H9 (cell line): ENCODE results near the gene PUS10. TPM values are rescaled to one million over a fixed set of nuclear protein-coding genes. Genes with fewer than 3 reads are reported as not detected.

Experiments
- DNase-seq: peaks from one replicate; pipeline ENCODE4 v3.0.0-alpha.2; 2017
- H2AFZ ChIP-seq: one replicate; pipeline ENCODE4 v1.6.1; 2013; ENCODE audit warnings: mild to moderate bottlenecking, low read length, control low read depth, moderate library complexity
- H2AK5ac ChIP-seq: 2 replicates; pipeline ENCODE4 v1.6.1; 2013; ENCODE audit warnings: low read length, control low read depth, mixed read lengths; ENCODE audit not compliant: insufficient read length
- H2BK120ac ChIP-seq: one replicate; pipeline ENCODE4 v1.6.1; 2013; ENCODE audit warnings: low read depth, mild to moderate bottlenecking, low read length, control low read depth, inconsistent platforms; ENCODE audit not compliant: poor library complexity, severe bottlenecking
- H2BK12ac ChIP-seq: 2 replicates; pipeline ENCODE4 v1.6.1; 2013; ENCODE audit warnings: low read length, control low read depth, mixed read lengths, low read depth; ENCODE audit not compliant: insufficient read length
- H2BK15ac ChIP-seq: 2 replicates; pipeline ENCODE4 v1.6.1; 2013; ENCODE audit warnings: low read depth, low read length, control low read depth
- H2BK20ac ChIP-seq: one replicate; pipeline ENCODE4 v1.6.1; 2013; ENCODE audit warnings: low read depth, mild to moderate bottlenecking, low read length, control low read depth, inconsistent platforms; ENCODE audit not compliant: poor library complexity, severe bottlenecking
- H2BK5ac ChIP-seq: 2 replicates; pipeline ENCODE4 v1.6.1; 2013; ENCODE audit warnings: low read length, control low read depth, mixed read lengths; ENCODE audit not compliant: insufficient read length
- H3K14ac ChIP-seq: 2 replicates; pipeline ENCODE4 v1.6.1; 2013; ENCODE audit warnings: low read length, control low read depth; ENCODE audit not compliant: insufficient read depth
- H3K18ac ChIP-seq: 2 replicates; pipeline ENCODE4 v1.6.1; 2013; ENCODE audit warnings: low read depth, mild to moderate bottlenecking, mixed read lengths, low read length, control low read depth; ENCODE audit not compliant: insufficient read length
- H3K23ac ChIP-seq: 2 replicates; pipeline ENCODE4 v1.6.1; 2013; ENCODE audit warnings: low read length, control low read depth, mixed read lengths, low read depth; ENCODE audit not compliant: insufficient read length
- H3K23me2 ChIP-seq: 2 replicates; pipeline ENCODE4 v1.6.1; 2013; ENCODE audit warnings: low read depth, mild to moderate bottlenecking, mixed read lengths, low read length, control low read depth; ENCODE audit not compliant: insufficient read length, poor library complexity, severe bottlenecking
- H3K27ac ChIP-seq: 2 replicates; pipeline ENCODE4 v1.5.1; 2013; ENCODE audit warnings: low read length, control low read depth, mixed read lengths, low read depth; ENCODE audit not compliant: insufficient read length
- H3K27me3 ChIP-seq: 2 replicates; pipeline ENCODE4 v1.6.1; 2013; ENCODE audit warnings: low read length, control low read depth, inconsistent platforms; ENCODE audit not compliant: insufficient read depth
- H3K4ac ChIP-seq: 2 replicates; pipeline ENCODE4 v1.6.1; 2013; ENCODE audit warnings: low read depth, mild to moderate bottlenecking, control low read depth, inconsistent platforms, low read length, moderate library complexity
- H3K4me1 ChIP-seq: 2 replicates; pipeline ENCODE4 v1.6.1; 2013; ENCODE audit warnings: low read length, control low read depth, inconsistent platforms; ENCODE audit not compliant: insufficient read depth
- H3K4me2 ChIP-seq: 2 replicates; pipeline ENCODE4 v1.6.1; 2013; ENCODE audit warnings: low read length, control low read depth, mixed read lengths; ENCODE audit not compliant: insufficient read length, insufficient read depth
- H3K56ac ChIP-seq: 2 replicates; pipeline ENCODE4 v1.6.1; 2013; ENCODE audit warnings: low read depth, mild to moderate bottlenecking, mixed read lengths, low read length, control low read depth; ENCODE audit not compliant: insufficient read length
- H3K79me1 ChIP-seq: 2 replicates; pipeline ENCODE4 v1.6.1; 2013; ENCODE audit warnings: low read depth, mild to moderate bottlenecking, moderate library complexity, low read length, control low read depth, inconsistent platforms; ENCODE audit not compliant: insufficient read depth, poor library complexity, severe bottlenecking
- H3K79me2 ChIP-seq: 2 replicates; pipeline ENCODE4 v1.6.1; 2013; ENCODE audit warnings: low read length, control low read depth, inconsistent platforms; ENCODE audit not compliant: insufficient read depth
- H3K9ac ChIP-seq: 2 replicates; pipeline ENCODE4 v1.6.1; 2013; ENCODE audit warnings: low read length, control low read depth, mixed read lengths; ENCODE audit not compliant: insufficient read length; ENCODE audit errors: extremely low read depth
- H3K9me3 ChIP-seq: one replicate; pipeline ENCODE4 v1.6.1; 2013; ENCODE audit warnings: low read depth, low read length, inconsistent platforms; ENCODE audit not compliant: control insufficient read depth
- H3T11ph ChIP-seq: one replicate; pipeline ENCODE4 v1.6.1; 2013; ENCODE audit warnings: mild to moderate bottlenecking, low read length, control low read depth, inconsistent platforms
- H4K20me1 ChIP-seq: one replicate; pipeline ENCODE4 v1.6.1; 2013; ENCODE audit not compliant: control insufficient read depth, insufficient read length, insufficient read depth
- H4K5ac ChIP-seq: 2 replicates; pipeline ENCODE4 v1.6.1; 2013; ENCODE audit warnings: low read depth, mild to moderate bottlenecking, mixed read lengths, low read length, control low read depth; ENCODE audit not compliant: insufficient read length
- H4K8ac ChIP-seq: replicated peaks from 2 replicates; pipeline ENCODE4 v1.6.1; 2013; ENCODE audit warnings: low read length, control low read depth, mixed read lengths, low read depth; ENCODE audit not compliant: insufficient read length
- H4K91ac ChIP-seq: 2 replicates; pipeline ENCODE4 v1.6.1; 2013; ENCODE audit warnings: low read depth, mild to moderate bottlenecking, moderate library complexity, mixed read lengths, low read length, control low read depth; ENCODE audit not compliant: insufficient read length
- H3K27ac Mint-ChIP-seq, 3 experiments: 2 replicates in 2 of 3; 3 replicates in 1 of 3; pipeline ENCODE4 v1.8.0; 2020 to 2021; ENCODE audit warnings: mixed read lengths in 3 of 3, mild to moderate bottlenecking in 1 of 3, moderate library complexity in 1 of 3
- H3K27me3 Mint-ChIP-seq: 2 replicates; pipeline ENCODE4 v1.8.0; 2021; ENCODE audit warnings: low read depth, mild to moderate bottlenecking, moderate library complexity, mixed read lengths
- H3K36me3 Mint-ChIP-seq, 3 experiments: 2 replicates in 2 of 3; 3 replicates in 1 of 3; pipeline ENCODE4 v1.8.0; 2020 to 2021; ENCODE audit warnings: low read depth in 3 of 3, mixed read lengths in 3 of 3; ENCODE audit not compliant: insufficient read depth in 1 of 3
- H3K4me1 Mint-ChIP-seq, 2 experiments: 2 replicates each; pipeline ENCODE4 v1.8.0; 2020; ENCODE audit warnings: mixed read lengths in 2 of 2
- H3K4me3 Mint-ChIP-seq, 2 experiments: 2 replicates in 1 of 2; 3 replicates in 1 of 2; pipeline ENCODE4 v1.8.0; 2020 to 2021; ENCODE audit warnings: mild to moderate bottlenecking in 2 of 2, mixed read lengths in 2 of 2, moderate library complexity in 1 of 2
- H3K9me3 Mint-ChIP-seq, 2 experiments: 2 replicates in 1 of 2; 3 replicates in 1 of 2; pipeline ENCODE4 v1.8.0; 2020; ENCODE audit warnings: mild to moderate bottlenecking in 2 of 2, mixed read lengths in 2 of 2, moderate library complexity in 1 of 2
- WGBS: extraction: QIAGEN DNeasy Blood & Tissue Kit; methylation state at CpG from one replicate; pipeline ENCODE4 v1.1.7; 2013; ENCODE audit warnings: missing lambda C conversion rate, low lambda C conversion rate, mixed read lengths; ENCODE audit not compliant: insufficient read length; ENCODE audit errors: extremely low coverage; 5-methylcytosine and 5-hydroxymethylcytosine counted together
- total RNA-seq: library from RNA; stranded (reverse); gene quantifications from 2 replicates; pipeline ENCODE4 v1.2.1, GENCODE V29; 2021
- TF ChIP-seq, protein P1 (sequence below): fragments of 200-600 bp; sonication (generic); conservative IDR thresholded peaks from 3 replicates; pipeline ENCODE4 v1.8.0; 2021; ENCODE audit warnings: antibody characterized with exemption, mild to moderate bottlenecking

Gene PUS10
- total RNA-seq, 1 experiment from 2014 or later: 2.3 TPM

DNA sequence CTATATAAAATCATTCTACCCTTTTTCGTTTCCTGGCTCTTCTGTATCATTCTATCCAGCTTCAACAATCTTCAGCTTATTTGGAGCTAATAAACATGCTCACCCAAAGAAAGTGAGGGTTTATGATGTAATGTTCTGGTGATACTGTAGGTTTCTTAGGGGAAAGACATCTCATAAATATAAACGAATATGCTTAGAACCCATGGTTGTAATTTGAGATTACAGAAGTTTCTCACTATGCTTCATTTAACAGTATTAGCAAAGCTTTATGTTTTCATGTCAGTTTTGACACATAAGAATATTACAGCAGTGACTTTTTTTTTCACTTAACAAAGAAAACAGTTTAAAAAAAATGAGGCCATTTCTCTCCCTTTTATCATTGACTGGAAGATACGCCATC, 12.3 kb downstream of the PUS10 start:
- Histone ChIP-seq H3K79me1 (no peaks in the 10 kb centered on the region), H3K79me2 (no peaks in the 10 kb centered on the region), H4K8ac (no peak overlapping the region), H4K5ac (no peak overlapping the region), H2AK5ac (no peak overlapping the region), H3K4me2 (no peak overlapping the region), H3K9ac (no peak overlapping the region), H3K23ac (no peak overlapping the region), H4K91ac (no peak overlapping the region), H3K27me3 (no peaks in the 10 kb centered on the region), H2BK15ac (no peak overlapping the region), H3K18ac (no peak overlapping the region), H3K14ac (no peak overlapping the region), H3T11ph (no peak overlapping the region), H3K9me3 (no peaks in the 10 kb centered on the region), H2AFZ (no peak overlapping the region), H3K4me1 (no peaks in the 10 kb centered on the region), H2BK120ac (no peak overlapping the region), H3K56ac (no peak overlapping the region), H4K20me1 (no peaks in the 10 kb centered on the region), H3K23me2 (no peaks in the 10 kb centered on the region), H3K27ac (no peak overlapping the region), H3K4ac (no peak overlapping the region), H2BK5ac (no peak overlapping the region), H2BK12ac (no peak overlapping the region), H2BK20ac (no peak overlapping the region)
- H3K36me3 Mint-ChIP-seq: no peaks in the 10 kb centered on the region
- no CpG with 5 or more reads among the region's 3 CpGs for WGBS
- DNase-seq: no peak
- peak overlapping the region in 1 of 2 experiments; percentile 69; a peak in 1 of 5 replicates for H3K4me3 Mint-ChIP-seq
- TF ChIP-seq, protein P1, sequence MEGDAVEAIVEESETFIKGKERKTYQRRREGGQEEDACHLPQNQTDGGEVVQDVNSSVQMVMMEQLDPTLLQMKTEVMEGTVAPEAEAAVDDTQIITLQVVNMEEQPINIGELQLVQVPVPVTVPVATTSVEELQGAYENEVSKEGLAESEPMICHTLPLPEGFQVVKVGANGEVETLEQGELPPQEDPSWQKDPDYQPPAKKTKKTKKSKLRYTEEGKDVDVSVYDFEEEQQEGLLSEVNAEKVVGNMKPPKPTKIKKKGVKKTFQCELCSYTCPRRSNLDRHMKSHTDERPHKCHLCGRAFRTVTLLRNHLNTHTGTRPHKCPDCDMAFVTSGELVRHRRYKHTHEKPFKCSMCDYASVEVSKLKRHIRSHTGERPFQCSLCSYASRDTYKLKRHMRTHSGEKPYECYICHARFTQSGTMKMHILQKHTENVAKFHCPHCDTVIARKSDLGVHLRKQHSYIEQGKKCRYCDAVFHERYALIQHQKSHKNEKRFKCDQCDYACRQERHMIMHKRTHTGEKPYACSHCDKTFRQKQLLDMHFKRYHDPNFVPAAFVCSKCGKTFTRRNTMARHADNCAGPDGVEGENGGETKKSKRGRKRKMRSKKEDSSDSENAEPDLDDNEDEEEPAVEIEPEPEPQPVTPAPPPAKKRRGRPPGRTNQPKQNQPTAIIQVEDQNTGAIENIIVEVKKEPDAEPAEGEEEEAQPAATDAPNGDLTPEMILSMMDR: no peak
- H3K27ac Mint-ChIP-seq: no peak overlapping the region
- peaks cover 3 to 9% of the 10 kb centered on the region in 2 experiments; a peak in 2 of 4 replicates for H3K4me1 Mint-ChIP-seq
- H3K9me3 Mint-ChIP-seq: no peaks in the 10 kb centered on the region; a peak in 1 of 5 replicates
- no peaks in the 10 kb centered on the region for H3K27me3 Mint-ChIP-seq
